Activated CD4-positive, alpha-beta T cell treated with anti-CD3 and anti-CD28 coated beads, Interleukin-2, amount 10 ng/mL, durations not matched to agents 24 days and 14 days (primary cell): ENCODE results near the gene PJA2. TPM values are rescaled to one million over a fixed set of nuclear protein-coding genes. Genes with fewer than 3 reads are reported as not detected.
"Not testable (repeated sequence)": the region's sequence is repeated elsewhere in the genome, so short reads cannot be mapped to it uniquely, and the experiment has no call there.

Experiments
- DNase-seq: peaks from one replicate; pipeline ENCODE4 v3.0.0; 2022
- H3K27ac Mint-ChIP-seq: one replicate; pipeline ENCODE4 v1.8.0; 2022; ENCODE audit warnings: mild to moderate bottlenecking, mixed read lengths
- H3K27me3 Mint-ChIP-seq: one replicate; pipeline ENCODE4 v1.8.0; 2022; ENCODE audit warnings: mixed read lengths
- H3K36me3 Mint-ChIP-seq: one replicate; pipeline ENCODE4 v1.8.0; 2022; ENCODE audit warnings: low read depth, mild to moderate bottlenecking, mixed read lengths
- H3K4me1 Mint-ChIP-seq: one replicate; pipeline ENCODE4 v1.8.0; 2021; ENCODE audit warnings: mixed read lengths
- H3K4me3 Mint-ChIP-seq: one replicate; pipeline ENCODE4 v1.8.0; 2022; ENCODE audit warnings: mild to moderate bottlenecking, moderate library complexity, mixed read lengths
- H3K9me3 Mint-ChIP-seq: one replicate; pipeline ENCODE4 v1.8.0; 2021; ENCODE audit warnings: mixed read lengths
- intact Hi-C: fragments of 100-400 bp; cut with micrococcal nuclease; formaldehyde crosslinking; loops from one replicate; pipeline ENCODE4 v1.15.1; 2023
- total RNA-seq: library from RNA; stranded (reverse); gene quantifications from 2 replicates; pipeline ENCODE4 v1.2.3, GENCODE V29; 2022

PJA2 gene
- total RNA-seq, 1 donor from 2014 or later, result 39.4 TPM

DNA sequence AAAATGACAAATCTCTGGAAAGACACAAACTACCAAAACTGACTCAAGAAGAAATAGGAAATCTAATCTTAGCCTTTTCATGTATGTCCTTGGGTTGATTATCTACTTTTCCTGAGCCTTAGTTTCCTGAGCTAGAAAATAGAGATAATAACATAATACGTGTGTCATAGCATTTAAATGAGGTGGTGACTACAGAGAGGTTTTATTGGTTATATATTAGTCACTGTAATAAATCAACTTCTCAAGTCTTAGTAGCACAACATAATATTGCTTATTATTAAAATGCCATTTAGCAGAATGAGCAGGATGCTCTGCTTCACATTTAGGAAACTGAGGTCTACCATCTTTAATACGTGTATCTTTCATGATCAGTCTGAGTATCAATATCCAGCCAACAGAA, 7.1 kb upstream of the PJA2 start:
- peaks cover 6% of the 10 kb centered on the region for H3K4me1 Mint-ChIP-seq
- peaks cover 12% of the 10 kb centered on the region for H3K27me3 Mint-ChIP-seq
- intact Hi-C loops, result no loop called here
- H3K36me3 Mint-ChIP-seq, result peaks cover 5% of the 10 kb centered on the region
- peaks cover 18% of the 10 kb centered on the region for H3K9me3 Mint-ChIP-seq
- DNase-seq, result no peak
- no peak overlapping the region for H3K27ac Mint-ChIP-seq
- H3K4me3 Mint-ChIP-seq, result no peak overlapping the region

DNA sequence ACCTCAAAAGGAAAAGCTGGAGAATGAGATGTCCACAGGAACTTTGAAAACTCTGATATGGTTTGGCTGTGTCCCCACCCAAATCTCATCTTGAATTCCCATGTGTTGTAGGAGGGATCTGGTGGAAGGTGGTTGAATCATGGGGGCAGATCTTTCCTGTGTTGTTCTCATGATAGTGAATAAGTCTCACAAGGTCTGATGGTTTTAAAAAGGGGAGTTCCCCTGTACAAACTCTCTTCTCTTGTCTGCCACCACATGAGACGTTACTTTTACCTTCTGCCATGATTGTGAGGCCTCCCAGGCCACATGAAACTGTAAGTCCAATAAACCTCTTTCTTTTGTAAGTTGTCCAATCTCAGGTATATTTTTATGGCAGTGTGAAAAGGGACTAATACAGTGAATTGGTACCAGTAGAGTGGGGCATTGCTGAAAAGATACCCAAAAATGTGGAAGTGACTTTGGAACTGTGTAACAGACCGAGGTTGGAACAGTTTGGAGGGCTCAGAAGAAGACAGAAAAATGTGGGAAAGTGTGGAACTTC, 4.2 kb upstream of the PJA2 start:
- H3K27ac Mint-ChIP-seq, DNase-seq, H3K27me3 Mint-ChIP-seq, H3K36me3 Mint-ChIP-seq, H3K4me3 Mint-ChIP-seq: not testable (repeated sequence)
- Mint-ChIP-seq H3K9me3 (peaks cover 18% of the 10 kb centered on the region), H3K4me1 (peaks cover 20% of the 10 kb centered on the region)
- intact Hi-C loops, result loop anchor here (5.0 kb wide), 3 partner anchors 43 to 1338 kb away; no protein-coding TSS in a partner anchor

- H3K36me3 Mint-ChIP-seq, result peaks cover 9% of the 10 kb centered on the region
- intact Hi-C loops, result loop anchor here (5.0 kb wide), 3 partner anchors 44 to 1339 kb away; no protein-coding TSS in a partner anchor
- H3K4me1 Mint-ChIP-seq, result peaks cover 20% of the 10 kb centered on the region
- H3K27ac Mint-ChIP-seq, result no peak overlapping the region
- peaks cover 18% of the 10 kb centered on the region for H3K9me3 Mint-ChIP-seq
- H3K4me3 Mint-ChIP-seq, result no peak overlapping the region
- peaks cover 4% of the 10 kb centered on the region for H3K27me3 Mint-ChIP-seq
- no peak for DNase-seq
Measured at GRCh38 chr5:109413458-109413857, 3.7 kb upstream of the PJA2 start.

GRCh38 chr5:109412981-109413402, 3.2 kb upstream of the PJA2 start:
- DNase-seq, result no peak
- H3K4me3 Mint-ChIP-seq, result no peak overlapping the region
- H3K36me3 Mint-ChIP-seq, result peaks cover 9% of the 10 kb centered on the region
- peaks cover 18% of the 10 kb centered on the region for H3K9me3 Mint-ChIP-seq
- no peak overlapping the region for H3K27ac Mint-ChIP-seq
- intact Hi-C loops, result loop anchor here (5.0 kb wide), 3 partner anchors 44 to 1339 kb away; no protein-coding TSS in a partner anchor
- H3K27me3 Mint-ChIP-seq, result no peaks in the 10 kb centered on the region
- H3K4me1 Mint-ChIP-seq, result peaks cover 20% of the 10 kb centered on the region

- Mint-ChIP-seq H3K4me3 (no peak overlapping the region), H3K4me1 (peaks cover 30% of the 10 kb centered on the region), H3K9me3 (peaks cover 18% of the 10 kb centered on the region), H3K27me3 (no peaks in the 10 kb centered on the region), H3K27ac (no peak overlapping the region), H3K36me3 (peaks cover 12% of the 10 kb centered on the region)
- intact Hi-C loops, result loop anchor here (5.0 kb wide), 3 partner anchors 46 to 1341 kb away; no protein-coding TSS in a partner anchor
- no peak for DNase-seq
Measured at GRCh38 chr5:109411627-109412026, 1.9 kb upstream of the PJA2 start.

GRCh38 chr5:109411149-109411514, 1.4 kb upstream of the PJA2 start:
- peak overlapping the region; percentile 99 for H3K4me3 Mint-ChIP-seq
- H3K9me3 Mint-ChIP-seq, result peaks cover 15% of the 10 kb centered on the region
- peak overlapping the region; percentile 100 for H3K27ac Mint-ChIP-seq
- H3K27me3 Mint-ChIP-seq, result no peaks in the 10 kb centered on the region
- peaks cover 35% of the 10 kb centered on the region for H3K4me1 Mint-ChIP-seq
- intact Hi-C loops, result loop anchor here (5.0 kb wide), 3 partner anchors 46 to 1341 kb away; no protein-coding TSS in a partner anchor
- peaks cover 13% of the 10 kb centered on the region for H3K36me3 Mint-ChIP-seq
- no peak for DNase-seq

GRCh38 chr5:109410389-109411148, 795 bp upstream of the PJA2 start:
- H3K4me3 Mint-ChIP-seq, result peak overlapping the region; percentile 99
- intact Hi-C loops, result loop anchor here (1.0 to 5.0 kb wide), 5 partner anchors 47 to 1342 kb away; partner anchors contain the start of gene MAN2A1
- H3K4me1 Mint-ChIP-seq, result peaks cover 37% of the 10 kb centered on the region
- peak overlapping the region; percentile 100 for H3K27ac Mint-ChIP-seq
- peak; percentile 84 for DNase-seq
- H3K36me3 Mint-ChIP-seq, result peaks cover 15% of the 10 kb centered on the region
- H3K27me3 Mint-ChIP-seq, result no peaks in the 10 kb centered on the region
- peaks cover 10% of the 10 kb centered on the region for H3K9me3 Mint-ChIP-seq

- peak; percentile 94 for DNase-seq
- Mint-ChIP-seq H3K27me3 (no peaks in the 10 kb centered on the region), H3K36me3 (peaks cover 18% of the 10 kb centered on the region), H3K9me3 (peaks cover 6% of the 10 kb centered on the region), H3K4me1 (peaks cover 44% of the 10 kb centered on the region), H3K4me3 (peak overlapping the region; percentile 99), H3K27ac (peak overlapping the region; percentile 100)
- intact Hi-C loops, result loop anchor here (1.0 to 2.0 kb wide), 2 partner anchors 1027 to 1330 kb away; partner anchors contain the start of genes FBXL17 and SLC25A46
Measured at GRCh38 chr5:109408991-109409843, 557 bp downstream of the PJA2 start.

DNA sequence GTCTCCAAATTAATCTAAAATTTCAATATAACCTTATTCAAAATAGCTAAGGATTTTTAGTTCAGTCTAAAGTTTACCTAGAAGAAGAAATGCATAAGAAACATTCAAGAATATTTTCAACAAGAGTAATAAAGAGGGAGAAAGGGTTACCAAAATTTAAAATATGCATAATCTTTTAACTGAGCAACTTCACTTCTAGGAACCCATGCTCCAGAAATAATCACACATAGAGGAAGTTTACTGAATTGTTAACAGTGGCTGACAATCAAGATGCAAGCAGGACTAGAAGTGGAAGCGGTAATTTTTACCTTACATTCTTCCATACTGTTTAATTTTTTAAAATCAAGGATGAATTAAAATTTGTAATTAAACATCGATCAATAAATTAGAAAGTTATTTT, 1.9 kb downstream of the PJA2 start:
- H3K4me3 Mint-ChIP-seq, result peak overlapping the region; percentile 99
- intact Hi-C loops, result loop anchor here (2.0 kb wide), 1 partner anchor 1331 kb away; the partner anchor contains the start of gene SLC25A46
- peaks cover 40% of the 10 kb centered on the region for H3K4me1 Mint-ChIP-seq
- no peaks in the 10 kb centered on the region for H3K9me3 Mint-ChIP-seq
- H3K36me3 Mint-ChIP-seq, result peaks cover 23% of the 10 kb centered on the region
- H3K27me3 Mint-ChIP-seq, result no peaks in the 10 kb centered on the region
- peak overlapping the region; percentile 76 for H3K27ac Mint-ChIP-seq
- no peak for DNase-seq

- Mint-ChIP-seq H3K9me3 (no peaks in the 10 kb centered on the region), H3K27me3 (no peaks in the 10 kb centered on the region), H3K4me1 (peaks cover 40% of the 10 kb centered on the region), H3K4me3 (peak overlapping the region; percentile 48), H3K36me3 (peaks cover 24% of the 10 kb centered on the region), H3K27ac (no peak overlapping the region)
- DNase-seq, result no peak
- intact Hi-C loops, result no loop called here
Measured at GRCh38 chr5:109406719-109407118, 3.1 kb downstream of the PJA2 start.

- Mint-ChIP-seq H3K9me3 (no peaks in the 10 kb centered on the region), H3K27ac (no peak overlapping the region), H3K4me3 (no peak overlapping the region), H3K4me1 (peaks cover 38% of the 10 kb centered on the region), H3K36me3 (peaks cover 33% of the 10 kb centered on the region), H3K27me3 (no peaks in the 10 kb centered on the region)
- intact Hi-C loops, result no loop called here
- no peak for DNase-seq
Measured at GRCh38 chr5:109404428-109404960, 5.3 kb downstream of the PJA2 start.

- intact Hi-C loops, result no loop called here
- peaks cover 42% of the 10 kb centered on the region for H3K4me1 Mint-ChIP-seq
- no peak for DNase-seq
- H3K9me3 Mint-ChIP-seq, result no peaks in the 10 kb centered on the region
- H3K36me3 Mint-ChIP-seq, result peaks cover 35% of the 10 kb centered on the region
- no peak overlapping the region for H3K4me3 Mint-ChIP-seq
- H3K27ac Mint-ChIP-seq, result no peak overlapping the region
- no peaks in the 10 kb centered on the region for H3K27me3 Mint-ChIP-seq
Measured at GRCh38 chr5:109403469-109403868, 6.3 kb downstream of the PJA2 start.

GRCh38 chr5:109399092-109399759, 10.5 kb downstream of the PJA2 start:
- peaks cover 4% of the 10 kb centered on the region for H3K9me3 Mint-ChIP-seq
- no peak overlapping the region for H3K4me3 Mint-ChIP-seq
- peaks cover 37% of the 10 kb centered on the region for H3K36me3 Mint-ChIP-seq
- DNase-seq, result no peak
- H3K27ac Mint-ChIP-seq, result peak overlapping the region; percentile 4
- intact Hi-C loops, result no loop called here
- peaks cover 24% of the 10 kb centered on the region for H3K4me1 Mint-ChIP-seq
- H3K27me3 Mint-ChIP-seq, result no peaks in the 10 kb centered on the region
